Neural progenitor cell (in vitro differentiated cells): ENCODE data around the gene PIK3CG.

ENCODE experiments used
- EZH2 ChIP-seq: fragments of 200-600 bp; sonication (generic); IDR thresholded peaks from 2 replicates; pipeline ENCODE4 v1.6.1; 2017; ENCODE audit warnings: antibody characterized with exemption, mild to moderate bottlenecking, moderate library complexity
- TF ChIP-seq, protein P1 (sequence below): fragments of 200-600 bp; sonication (generic); IDR thresholded peaks from 2 replicates; pipeline ENCODE4 v1.5.1; 2017; ENCODE audit warnings: antibody characterized with exemption, mild to moderate bottlenecking

DNA sequence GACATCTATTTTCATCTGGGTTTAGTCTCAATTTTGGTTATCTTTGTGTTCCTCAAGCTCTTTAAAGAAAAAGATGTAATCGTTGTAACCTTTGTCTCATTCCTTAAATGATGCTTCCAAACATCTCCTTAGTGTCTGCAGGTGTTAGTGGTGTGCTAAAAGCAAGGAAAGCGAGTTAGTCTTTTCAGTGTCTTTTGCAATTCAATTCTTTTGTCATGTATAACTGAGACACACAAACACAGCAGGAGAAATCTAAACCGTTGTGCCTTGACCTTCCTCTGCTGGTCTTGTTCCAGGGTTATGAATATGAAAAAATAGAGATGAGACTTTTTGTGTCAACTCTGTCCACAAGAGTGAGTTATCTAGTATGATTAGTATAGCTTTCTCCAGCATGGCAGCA is 40.7 kb downstream of the PIK3CG start:
- no peak for TF ChIP-seq EZH2
- TF ChIP-seq, protein P1, sequence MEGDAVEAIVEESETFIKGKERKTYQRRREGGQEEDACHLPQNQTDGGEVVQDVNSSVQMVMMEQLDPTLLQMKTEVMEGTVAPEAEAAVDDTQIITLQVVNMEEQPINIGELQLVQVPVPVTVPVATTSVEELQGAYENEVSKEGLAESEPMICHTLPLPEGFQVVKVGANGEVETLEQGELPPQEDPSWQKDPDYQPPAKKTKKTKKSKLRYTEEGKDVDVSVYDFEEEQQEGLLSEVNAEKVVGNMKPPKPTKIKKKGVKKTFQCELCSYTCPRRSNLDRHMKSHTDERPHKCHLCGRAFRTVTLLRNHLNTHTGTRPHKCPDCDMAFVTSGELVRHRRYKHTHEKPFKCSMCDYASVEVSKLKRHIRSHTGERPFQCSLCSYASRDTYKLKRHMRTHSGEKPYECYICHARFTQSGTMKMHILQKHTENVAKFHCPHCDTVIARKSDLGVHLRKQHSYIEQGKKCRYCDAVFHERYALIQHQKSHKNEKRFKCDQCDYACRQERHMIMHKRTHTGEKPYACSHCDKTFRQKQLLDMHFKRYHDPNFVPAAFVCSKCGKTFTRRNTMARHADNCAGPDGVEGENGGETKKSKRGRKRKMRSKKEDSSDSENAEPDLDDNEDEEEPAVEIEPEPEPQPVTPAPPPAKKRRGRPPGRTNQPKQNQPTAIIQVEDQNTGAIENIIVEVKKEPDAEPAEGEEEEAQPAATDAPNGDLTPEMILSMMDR = no peak
